Measurements from ENCODE around the gene HBP1. TPM values are rescaled to one million over a fixed set of nuclear protein-coding genes. Genes with fewer than 3 reads are reported as not detected.
"Not testable (repeated sequence)": the region's sequence is repeated elsewhere in the genome, so short reads cannot be mapped to it uniquely, and the experiment has no call there.

Gene HBP1
- total RNA-seq, 1 experiment from 2014 or later, result 123 TPM

GRCh38 chr7:107150375-107151073, 18.3 kb upstream of the HBP1 start:
- in situ Hi-C loops (cut with HindIII; ENCODE audit: low pct_unique_long_range_greater_than_20kb, low sequenced_read_pairs), result no loop called here
- DNase-seq (ENCODE audit: low read depth, low spot score), result peak; percentile 88

DNA sequence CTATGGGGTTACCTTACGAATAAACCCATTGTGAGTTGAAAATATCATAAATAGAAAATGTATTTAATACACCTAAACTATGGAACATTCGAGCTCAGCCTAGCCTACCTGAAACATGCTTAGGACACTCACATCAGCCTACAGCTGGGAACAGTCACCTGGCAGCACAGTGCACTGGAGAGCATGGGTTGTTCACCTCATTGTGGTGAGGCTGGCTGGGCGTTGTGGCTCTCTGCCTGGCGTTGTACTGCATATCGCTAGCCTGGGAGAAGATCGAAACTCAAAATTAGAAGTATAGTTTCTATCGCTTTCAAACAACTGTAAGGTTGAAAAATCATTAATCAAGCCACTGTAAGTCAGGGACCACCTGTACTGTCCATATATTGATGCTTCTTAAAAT, 17.3 kb upstream of the HBP1 start:
- DNase-seq (ENCODE audit: low read depth, low spot score), result no peak
- in situ Hi-C loops (cut with HindIII; ENCODE audit: low pct_unique_long_range_greater_than_20kb, low sequenced_read_pairs), result no loop called here

- in situ Hi-C loops (cut with HindIII; ENCODE audit: low pct_unique_long_range_greater_than_20kb, low sequenced_read_pairs), result no loop called here
- peak; percentile 18 for DNase-seq (ENCODE audit: low read depth, low spot score)
These were observed 16.8 kb upstream of the HBP1 start for GRCh38 chr7:107152011-107152410.

DNA sequence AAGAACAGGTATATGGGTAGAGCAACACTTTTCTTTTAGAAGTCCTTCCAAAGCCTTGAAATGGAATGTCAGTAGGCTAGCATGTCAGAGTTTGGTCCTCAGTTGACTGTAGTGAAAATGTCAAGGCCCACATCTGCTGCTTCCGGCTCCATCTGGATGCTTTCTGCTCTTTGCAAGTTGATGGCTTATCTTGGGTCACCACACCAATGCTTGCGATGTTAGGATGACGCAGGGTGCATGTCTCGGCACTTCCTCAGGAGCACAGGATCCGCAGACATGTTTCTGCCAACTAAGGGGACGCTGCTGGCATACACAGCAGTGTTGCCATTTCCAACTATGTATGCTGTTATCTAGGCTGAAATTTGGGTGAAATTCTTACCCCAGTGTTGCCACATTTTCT, 14.0 kb upstream of the HBP1 start:
- in situ Hi-C loops (cut with HindIII; ENCODE audit: low pct_unique_long_range_greater_than_20kb, low sequenced_read_pairs), result no loop called here
- DNase-seq (ENCODE audit: low read depth, low spot score), result no peak

GRCh38 chr7:107155726-107156125, 13.1 kb upstream of the HBP1 start:
- DNase-seq (ENCODE audit: low read depth, low spot score); in situ Hi-C loops (cut with HindIII; ENCODE audit: low pct_unique_long_range_greater_than_20kb, low sequenced_read_pairs): not testable (repeated sequence)

- no peak for DNase-seq (ENCODE audit: low read depth, low spot score)
- in situ Hi-C loops (cut with HindIII; ENCODE audit: low pct_unique_long_range_greater_than_20kb, low sequenced_read_pairs), result no loop called here
These were observed 11.7 kb upstream of the HBP1 start for GRCh38 chr7:107157091-107157490.

DNA sequence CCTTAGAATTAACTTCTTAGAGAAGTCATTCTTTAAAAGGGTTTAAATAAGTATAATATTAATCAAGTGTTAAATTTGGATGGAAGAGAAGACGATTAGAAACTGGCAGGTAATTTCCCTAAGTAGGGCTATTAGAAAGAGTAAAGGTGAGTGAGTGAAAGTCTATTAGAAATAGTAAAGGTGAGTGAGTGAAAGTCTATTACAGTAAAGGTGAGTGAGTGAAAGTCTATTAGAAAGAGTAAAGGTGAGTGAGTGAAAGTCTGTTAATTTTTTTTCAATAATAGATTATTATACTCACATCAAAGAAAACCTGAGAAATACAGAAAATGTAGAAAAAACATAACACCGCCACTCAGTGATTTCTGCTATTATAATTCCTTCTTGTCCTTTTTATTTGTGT, 10.8 kb upstream of the HBP1 start:
- in situ Hi-C loops (cut with HindIII; ENCODE audit: low pct_unique_long_range_greater_than_20kb, low sequenced_read_pairs), result no loop called here
- DNase-seq (ENCODE audit: low read depth, low spot score), result no peak

DNA sequence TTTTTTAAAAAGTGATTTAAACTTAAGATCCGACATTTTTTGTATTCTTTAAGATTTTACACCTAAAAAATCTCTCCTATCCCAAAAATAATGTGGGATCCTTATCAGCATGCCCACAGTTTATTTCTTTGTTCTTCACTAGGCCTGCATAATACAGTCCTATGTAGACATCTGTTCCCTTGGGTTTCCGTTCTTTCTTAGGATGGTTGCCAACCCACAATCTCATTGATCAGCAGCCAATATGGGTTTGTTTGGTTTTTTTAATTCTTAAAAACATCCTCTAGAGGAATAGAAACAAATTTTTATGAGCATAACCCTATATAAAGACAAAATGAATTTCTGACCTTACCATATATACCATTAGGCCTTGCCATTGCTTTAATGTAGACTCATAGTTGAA, 8.4 kb upstream of the HBP1 start:
- in situ Hi-C loops (cut with HindIII; ENCODE audit: low pct_unique_long_range_greater_than_20kb, low sequenced_read_pairs), result no loop called here
- DNase-seq (ENCODE audit: low read depth, low spot score), result no peak

GRCh38 chr7:107161415-107161814, 7.4 kb upstream of the HBP1 start:
- in situ Hi-C loops (cut with HindIII; ENCODE audit: low pct_unique_long_range_greater_than_20kb, low sequenced_read_pairs), result no loop called here
- no peak for DNase-seq (ENCODE audit: low read depth, low spot score)

- no peak for DNase-seq (ENCODE audit: low read depth, low spot score)
- in situ Hi-C loops (cut with HindIII; ENCODE audit: low pct_unique_long_range_greater_than_20kb, low sequenced_read_pairs), result no loop called here
These were observed 6.3 kb upstream of the HBP1 start for GRCh38 chr7:107162475-107162874.

GRCh38 chr7:107164092-107164491, 4.7 kb upstream of the HBP1 start:
- in situ Hi-C loops (cut with HindIII; ENCODE audit: low pct_unique_long_range_greater_than_20kb, low sequenced_read_pairs), result no loop called here
- DNase-seq (ENCODE audit: low read depth, low spot score), result no peak

DNA sequence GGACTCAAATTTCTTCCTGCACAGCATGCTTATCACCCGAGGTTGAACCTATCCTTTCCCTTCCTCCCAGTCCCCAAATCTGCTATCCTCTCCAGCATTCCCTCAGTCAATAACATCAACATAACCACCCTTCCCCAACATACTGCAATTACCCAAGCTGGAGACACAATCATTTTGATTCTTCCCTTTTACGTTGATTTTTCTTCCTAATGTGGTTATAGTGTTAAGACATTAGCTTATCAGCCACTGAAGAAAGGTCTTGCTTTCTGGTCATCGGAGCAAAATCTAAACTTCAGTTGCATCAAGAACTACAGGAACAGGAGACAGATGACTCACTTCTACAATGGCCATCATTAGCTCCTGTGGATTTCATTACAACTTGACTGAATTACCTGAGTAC, 3.5 kb upstream of the HBP1 start:
- DNase-seq (ENCODE audit: low read depth, low spot score), result no peak
- in situ Hi-C loops (cut with HindIII; ENCODE audit: low pct_unique_long_range_greater_than_20kb, low sequenced_read_pairs), result no loop called here

DNA sequence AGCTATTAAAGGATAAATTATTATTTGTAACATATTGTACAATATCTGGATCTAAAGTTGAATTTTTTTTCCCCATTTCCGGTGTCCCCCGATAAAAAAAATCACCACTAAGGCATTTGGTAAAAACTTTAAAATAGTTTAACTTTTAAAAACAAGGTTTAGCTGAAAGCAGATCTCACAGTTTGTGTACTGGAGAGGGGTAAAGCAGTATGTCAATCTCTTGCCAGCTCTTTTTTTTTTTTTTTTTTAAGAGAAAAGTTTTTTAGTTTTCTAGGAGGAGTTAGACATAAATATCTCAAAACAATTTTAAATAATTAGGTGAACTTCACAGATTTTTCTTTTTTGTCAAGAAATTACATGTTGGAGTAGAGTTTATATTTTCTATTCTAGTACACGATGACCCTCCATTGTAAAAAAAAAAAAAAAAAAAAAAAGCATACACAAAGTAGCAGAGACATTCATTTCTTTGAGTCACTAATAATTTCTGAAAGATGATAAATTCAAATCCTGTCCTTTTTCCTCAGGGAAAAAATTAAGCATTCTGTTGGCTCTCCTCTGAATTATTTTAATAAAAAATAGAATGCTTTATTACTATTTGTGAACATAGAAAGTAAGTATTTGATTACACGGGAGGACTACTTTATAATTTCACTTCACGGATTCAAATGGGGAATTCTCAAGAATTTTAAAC, 1.9 kb upstream of the HBP1 start:
- DNase-seq (ENCODE audit: low read depth, low spot score), result no peak
- in situ Hi-C loops (cut with HindIII; ENCODE audit: low pct_unique_long_range_greater_than_20kb, low sequenced_read_pairs), result no loop called here

GRCh38 chr7:107167483-107168232, 1.1 kb upstream of the HBP1 start:
- in situ Hi-C loops (cut with HindIII; ENCODE audit: low pct_unique_long_range_greater_than_20kb, low sequenced_read_pairs), result no loop called here
- DNase-seq (ENCODE audit: low read depth, low spot score), result peak; percentile 91

DNA sequence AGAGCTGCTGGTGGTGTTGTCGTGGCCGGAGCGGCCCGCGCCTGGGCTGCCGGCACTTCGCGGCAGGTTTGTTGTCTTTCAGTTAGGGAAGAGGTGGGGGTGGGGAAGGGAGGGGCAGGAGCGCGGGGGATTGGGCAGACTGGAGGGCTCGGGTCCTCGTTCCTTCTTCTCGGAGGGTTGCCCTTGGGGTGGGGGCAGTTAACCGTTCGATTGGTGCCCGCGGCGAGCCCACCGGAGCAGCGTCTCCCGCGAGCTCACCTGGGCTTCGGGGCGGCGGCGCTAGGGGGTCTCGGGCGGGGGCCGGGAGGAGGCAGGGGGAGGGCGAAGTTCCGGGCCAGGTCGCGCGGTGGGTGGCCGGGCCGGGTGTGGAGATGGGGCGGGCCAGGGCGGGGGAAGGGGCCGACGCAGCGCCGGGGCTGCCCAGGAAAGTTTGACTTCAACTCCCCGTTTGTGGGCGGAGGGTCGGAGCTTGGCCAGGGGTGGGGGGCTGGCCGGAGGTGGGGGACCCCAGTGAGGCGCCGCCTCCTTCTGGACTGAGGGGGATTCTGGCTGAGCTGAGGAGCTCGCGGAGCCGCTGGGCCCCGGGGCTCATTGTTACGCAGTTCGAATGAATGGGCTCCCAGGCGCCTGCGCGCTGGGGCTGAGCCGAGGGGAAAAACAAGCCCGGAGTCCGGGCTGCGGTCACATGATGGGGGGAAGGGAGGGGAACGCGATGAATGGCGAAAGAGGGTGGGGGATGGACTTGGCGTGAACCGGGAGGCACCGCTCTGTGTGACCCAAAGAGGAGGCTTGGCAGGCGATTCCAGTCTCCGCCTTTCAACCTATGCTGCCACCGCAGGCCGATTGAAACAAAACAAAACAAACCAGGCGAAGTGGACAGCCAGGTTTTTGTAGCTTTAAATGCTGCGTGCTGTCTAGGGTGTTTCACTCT, 582 bp downstream of the HBP1 start:
- DNase-seq (ENCODE audit: low read depth, low spot score), result peak; percentile 100
- in situ Hi-C loops (cut with HindIII; ENCODE audit: low pct_unique_long_range_greater_than_20kb, low sequenced_read_pairs), result no loop called here

DNA sequence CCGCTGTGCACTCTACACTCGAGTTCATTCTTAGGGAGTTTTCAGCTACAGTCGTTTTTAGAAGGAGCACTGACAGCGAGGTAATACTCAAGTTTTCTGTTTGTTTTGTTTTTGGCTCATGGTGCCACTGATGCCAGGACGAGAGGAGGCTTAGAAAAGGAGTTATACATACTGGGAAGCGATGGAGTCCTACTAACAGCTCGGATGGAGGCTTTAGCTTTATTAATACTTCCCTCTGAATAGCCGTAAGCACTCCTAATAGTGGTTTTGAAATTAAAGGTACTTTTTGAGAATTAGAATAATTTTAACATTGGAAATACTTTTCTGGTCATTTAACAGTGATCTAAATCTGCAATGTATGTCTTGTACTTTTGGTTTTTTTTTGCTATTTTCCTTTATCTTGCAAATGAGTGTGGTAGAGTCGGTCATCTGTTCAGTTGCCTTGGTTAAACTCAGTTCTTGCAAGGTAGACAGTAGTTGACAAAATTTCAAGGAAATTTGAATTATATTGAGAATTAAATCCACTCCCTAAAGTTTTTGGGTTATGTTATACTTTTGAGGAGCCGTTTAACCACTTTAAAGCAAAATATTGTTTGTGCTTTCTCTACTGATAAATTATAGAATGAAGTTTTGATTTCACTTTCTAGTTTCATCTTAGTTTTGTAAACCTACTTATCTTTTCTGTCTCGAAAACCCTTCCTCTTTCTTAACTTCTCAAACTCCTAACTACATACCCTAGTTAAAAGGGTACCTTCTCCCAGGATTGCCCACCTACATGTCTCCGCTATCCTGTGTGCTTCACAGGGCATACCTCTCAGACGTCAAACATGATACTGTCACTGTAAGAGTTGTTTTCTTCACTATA, 1.5 kb downstream of the HBP1 start:
- in situ Hi-C loops (cut with HindIII; ENCODE audit: low pct_unique_long_range_greater_than_20kb, low sequenced_read_pairs), result no loop called here
- DNase-seq (ENCODE audit: low read depth, low spot score), result peak; percentile 35

- in situ Hi-C loops (cut with HindIII; ENCODE audit: low pct_unique_long_range_greater_than_20kb, low sequenced_read_pairs), result no loop called here
- DNase-seq (ENCODE audit: low read depth, low spot score), result no peak
These were observed 2.7 kb downstream of the HBP1 start for GRCh38 chr7:107171496-107171895.

All from SK-MEL-5 (cell line).